KMS-11 (cell line): ENCODE measurements around the gene LRRIQ3.

ENCODE experiments used
- H2AFZ ChIP-seq: fragments of 200-600 bp; sonication (generic); 2 replicates; pipeline ENCODE4 v1.6.1; 2016; ENCODE audit warnings: antibody characterized with exemption, mixed run types, low read depth
- H3K27ac ChIP-seq: fragments of 200-600 bp; sonication (generic); 2 replicates; pipeline ENCODE4 v1.6.1; 2016; ENCODE audit warnings: mild to moderate bottlenecking, mixed run types
- H3K27me3 ChIP-seq: fragments of 200-600 bp; sonication (generic); 2 replicates; pipeline ENCODE4 v1.6.1; 2017; ENCODE audit warnings: mild to moderate bottlenecking, low read depth, mixed run types, moderate library complexity; ENCODE audit not compliant: insufficient read depth
- H3K36me3 ChIP-seq: fragments of 200-600 bp; sonication (generic); 2 replicates; pipeline ENCODE4 v1.6.1; 2017; ENCODE audit warnings: mild to moderate bottlenecking, mixed run types; ENCODE audit not compliant: insufficient read depth
- H3K4me1 ChIP-seq: fragments of 200-600 bp; sonication (generic); 2 replicates; pipeline ENCODE4 v1.6.1; 2016; ENCODE audit warnings: mild to moderate bottlenecking, low read depth, mixed run types; ENCODE audit not compliant: poor library complexity, severe bottlenecking
- H3K4me2 ChIP-seq: fragments of 200-600 bp; sonication (generic); 2 replicates; pipeline ENCODE4 v1.7.0; 2016; ENCODE audit warnings: mild to moderate bottlenecking, mixed run types
- H3K4me3 ChIP-seq: fragments of 200-600 bp; sonication (generic); IDR thresholded peaks from 2 replicates; pipeline ENCODE4 v1.6.1; 2017; ENCODE audit warnings: low read depth, low read length, mixed read lengths; ENCODE audit not compliant: insufficient read depth
- H3K79me2 ChIP-seq: fragments of 200-600 bp; sonication (generic); 2 replicates; pipeline ENCODE4 v1.6.1; 2016; ENCODE audit warnings: low read depth, mixed run types; ENCODE audit not compliant: insufficient read depth
- H3K9ac ChIP-seq: fragments of 200-600 bp; sonication (generic); 2 replicates; pipeline ENCODE4 v1.6.1; 2016; ENCODE audit warnings: mild to moderate bottlenecking, mixed run types
- H4K20me1 ChIP-seq: fragments of 200-600 bp; sonication (generic); 2 replicates; pipeline ENCODE4 v1.6.1; 2016; ENCODE audit warnings: mild to moderate bottlenecking, mixed run types; ENCODE audit not compliant: insufficient read depth
- TF ChIP-seq, protein P1 (sequence below): fragments of 200-600 bp; sonication (generic); conservative IDR thresholded peaks from 2 replicates; pipeline ENCODE4 v1.6.1; 2017; ENCODE audit warnings: low read depth, mild to moderate bottlenecking, antibody characterized with exemption, low read length, moderate library complexity, mixed read lengths

LRRIQ3 gene

DNA sequence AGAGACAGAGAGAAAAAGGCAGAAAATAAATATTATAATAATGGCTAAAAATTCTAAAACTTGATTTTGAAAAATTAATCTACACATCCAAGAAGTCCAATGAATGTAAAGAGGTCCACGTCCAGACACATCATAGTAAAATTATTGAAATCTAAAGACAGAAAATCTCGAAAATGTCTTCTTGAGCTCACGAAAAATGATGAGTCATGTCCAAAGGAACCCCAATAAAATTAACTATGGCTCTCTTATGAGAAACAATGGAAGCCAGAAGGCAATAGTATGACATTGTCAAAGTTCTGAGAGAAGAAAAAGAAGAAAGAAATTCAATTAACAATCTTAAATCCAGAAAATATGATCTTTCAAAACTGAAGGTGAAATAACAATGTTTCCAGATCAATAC is 84.6 kb downstream of the LRRIQ3 start:
- H3K4me3 ChIP-seq = no peak overlapping the region
- TF ChIP-seq, protein P1, sequence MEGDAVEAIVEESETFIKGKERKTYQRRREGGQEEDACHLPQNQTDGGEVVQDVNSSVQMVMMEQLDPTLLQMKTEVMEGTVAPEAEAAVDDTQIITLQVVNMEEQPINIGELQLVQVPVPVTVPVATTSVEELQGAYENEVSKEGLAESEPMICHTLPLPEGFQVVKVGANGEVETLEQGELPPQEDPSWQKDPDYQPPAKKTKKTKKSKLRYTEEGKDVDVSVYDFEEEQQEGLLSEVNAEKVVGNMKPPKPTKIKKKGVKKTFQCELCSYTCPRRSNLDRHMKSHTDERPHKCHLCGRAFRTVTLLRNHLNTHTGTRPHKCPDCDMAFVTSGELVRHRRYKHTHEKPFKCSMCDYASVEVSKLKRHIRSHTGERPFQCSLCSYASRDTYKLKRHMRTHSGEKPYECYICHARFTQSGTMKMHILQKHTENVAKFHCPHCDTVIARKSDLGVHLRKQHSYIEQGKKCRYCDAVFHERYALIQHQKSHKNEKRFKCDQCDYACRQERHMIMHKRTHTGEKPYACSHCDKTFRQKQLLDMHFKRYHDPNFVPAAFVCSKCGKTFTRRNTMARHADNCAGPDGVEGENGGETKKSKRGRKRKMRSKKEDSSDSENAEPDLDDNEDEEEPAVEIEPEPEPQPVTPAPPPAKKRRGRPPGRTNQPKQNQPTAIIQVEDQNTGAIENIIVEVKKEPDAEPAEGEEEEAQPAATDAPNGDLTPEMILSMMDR = no peak
- H2AFZ ChIP-seq = no peak overlapping the region
- no peaks in the 10 kb centered on the region for H3K27me3 ChIP-seq
- no peaks in the 10 kb centered on the region for H3K36me3 ChIP-seq
- no peaks in the 10 kb centered on the region for H3K4me1 ChIP-seq
- H3K79me2 ChIP-seq = no peaks in the 10 kb centered on the region
- H3K4me2 ChIP-seq = no peak overlapping the region
- H4K20me1 ChIP-seq = no peaks in the 10 kb centered on the region
- H3K27ac ChIP-seq = no peak overlapping the region
- H3K9ac ChIP-seq = no peak overlapping the region

DNA sequence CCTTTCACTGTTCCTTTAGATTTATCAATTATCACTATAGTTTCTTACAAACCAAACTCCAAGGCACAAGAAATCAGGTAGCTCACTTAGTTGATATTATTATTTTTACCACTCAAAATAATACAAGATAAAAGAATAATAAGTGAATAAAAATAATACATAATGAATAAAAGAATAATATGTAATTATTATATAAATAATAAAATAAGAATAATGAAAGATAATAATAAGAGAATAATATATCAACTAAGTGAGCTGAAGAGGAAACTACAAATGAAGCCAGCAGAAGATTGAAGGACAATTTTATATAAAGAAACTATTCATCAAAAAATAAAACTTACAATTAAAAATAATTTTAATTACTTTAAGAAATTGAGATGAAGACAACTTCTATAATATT is 90.6 kb downstream of the LRRIQ3 start:
- TF ChIP-seq, protein P1 = no peak
- Histone ChIP-seq H2AFZ (no peak overlapping the region), H3K79me2 (no peaks in the 10 kb centered on the region), H3K9ac (no peak overlapping the region), H4K20me1 (no peaks in the 10 kb centered on the region), H3K4me3 (no peak overlapping the region), H3K27me3 (no peaks in the 10 kb centered on the region), H3K4me1 (no peaks in the 10 kb centered on the region), H3K36me3 (no peaks in the 10 kb centered on the region), H3K27ac (no peak overlapping the region), H3K4me2 (no peak overlapping the region)

DNA sequence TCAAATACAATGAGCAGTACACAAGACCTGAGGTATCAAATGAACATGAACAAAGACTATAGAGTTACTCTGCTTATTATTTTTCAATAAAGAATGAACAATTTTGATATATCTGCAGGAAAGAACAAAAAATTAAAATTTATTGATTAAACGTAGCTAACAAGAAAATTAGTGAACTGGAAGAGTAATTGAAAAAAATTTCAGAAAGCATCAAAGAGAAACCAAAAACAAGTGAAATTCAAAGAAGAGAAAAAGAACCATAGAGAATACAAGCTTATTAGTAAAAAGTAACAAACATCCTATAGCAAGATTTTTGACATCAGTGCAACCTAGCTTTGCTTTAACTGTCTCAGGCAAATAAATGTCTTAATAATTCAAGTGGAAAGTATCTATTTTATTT is 106.6 kb downstream of the LRRIQ3 start:
- H3K9ac ChIP-seq = no peak overlapping the region
- H3K27me3 ChIP-seq = no peaks in the 10 kb centered on the region
- H3K4me1 ChIP-seq = no peaks in the 10 kb centered on the region
- TF ChIP-seq, protein P1 = no peak
- H3K36me3 ChIP-seq = no peaks in the 10 kb centered on the region
- no peak overlapping the region for H2AFZ ChIP-seq
- no peak overlapping the region for H3K27ac ChIP-seq
- H4K20me1 ChIP-seq = no peaks in the 10 kb centered on the region
- no peak overlapping the region for H3K4me2 ChIP-seq
- H3K4me3 ChIP-seq = no peak overlapping the region
- no peaks in the 10 kb centered on the region for H3K79me2 ChIP-seq

DNA sequence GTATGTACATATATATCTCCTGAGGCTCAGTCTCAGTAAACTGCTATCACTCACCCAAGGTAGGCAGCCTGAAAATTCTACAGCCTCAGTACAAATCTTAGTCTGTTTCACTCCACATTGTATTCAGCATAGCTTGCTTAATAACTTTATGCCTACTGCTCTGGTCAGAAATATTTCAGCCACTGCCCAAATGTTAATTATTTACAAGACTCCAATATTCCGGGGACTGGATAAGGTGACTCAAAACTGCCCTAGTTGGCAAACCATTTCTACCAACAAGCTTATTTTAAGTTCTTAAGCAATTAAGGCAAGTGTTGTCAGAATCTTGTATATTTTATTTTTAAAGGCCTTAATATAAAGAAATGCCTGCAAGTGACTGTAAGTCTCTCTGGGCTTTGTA is 114.8 kb downstream of the LRRIQ3 start:
- no peak overlapping the region for H3K9ac ChIP-seq

More for the DNA sequence above, 114.8 kb downstream of the LRRIQ3 start:
- H3K4me2 ChIP-seq = no peak overlapping the region
- TF ChIP-seq, protein P1 = no peak
- no peak overlapping the region for H3K27ac ChIP-seq
- no peaks in the 10 kb centered on the region for H4K20me1 ChIP-seq
- no peaks in the 10 kb centered on the region for H3K36me3 ChIP-seq
- no peak overlapping the region for H2AFZ ChIP-seq
- no peak overlapping the region for H3K4me3 ChIP-seq
- H3K79me2 ChIP-seq = no peaks in the 10 kb centered on the region
- no peaks in the 10 kb centered on the region for H3K27me3 ChIP-seq
- no peaks in the 10 kb centered on the region for H3K4me1 ChIP-seq
